HG02870 (cell line): Measurements from ENCODE around the gene CRYBA2.

Experiments used
- ATAC-seq: cut with Tn5 transposase; IDR thresholded peaks from one replicate; pipeline ENCODE4 v1.9.1; 2021; ENCODE audit warnings: mild to moderate bottlenecking, moderate library complexity; ENCODE audit not compliant: unreplicated experiment

Gene CRYBA2

GRCh38 chr2:219023045-219023605, 29.9 kb upstream of the CRYBA2 start:
- no peak for ATAC-seq

DNA sequence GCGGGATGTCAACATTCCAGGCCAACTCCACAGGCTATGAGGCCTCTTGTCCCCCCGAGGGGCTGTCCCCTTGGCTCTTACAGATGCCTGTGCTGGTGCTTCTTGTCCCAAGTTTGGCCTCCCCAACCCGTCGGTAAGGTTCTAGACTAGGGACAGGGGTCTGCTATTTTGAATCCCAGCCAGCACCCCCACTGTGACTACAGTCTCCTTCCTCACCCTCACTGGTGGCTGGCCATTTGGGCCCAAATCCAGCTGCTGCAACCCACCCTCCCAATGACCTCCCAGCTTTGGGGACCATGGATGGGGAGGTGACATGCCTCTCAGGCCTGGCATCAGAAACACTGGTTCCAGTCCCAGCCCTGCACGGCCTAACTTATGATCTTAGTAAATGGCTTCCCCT, 29.4 kb upstream of the CRYBA2 start:
- ATAC-seq: no peak

GRCh38 chr2:219022041-219022440, 28.8 kb upstream of the CRYBA2 start:
- no peak for ATAC-seq

- no peak for ATAC-seq
These were observed 28.4 kb upstream of the CRYBA2 start for GRCh38 chr2:219021591-219021990.

DNA sequence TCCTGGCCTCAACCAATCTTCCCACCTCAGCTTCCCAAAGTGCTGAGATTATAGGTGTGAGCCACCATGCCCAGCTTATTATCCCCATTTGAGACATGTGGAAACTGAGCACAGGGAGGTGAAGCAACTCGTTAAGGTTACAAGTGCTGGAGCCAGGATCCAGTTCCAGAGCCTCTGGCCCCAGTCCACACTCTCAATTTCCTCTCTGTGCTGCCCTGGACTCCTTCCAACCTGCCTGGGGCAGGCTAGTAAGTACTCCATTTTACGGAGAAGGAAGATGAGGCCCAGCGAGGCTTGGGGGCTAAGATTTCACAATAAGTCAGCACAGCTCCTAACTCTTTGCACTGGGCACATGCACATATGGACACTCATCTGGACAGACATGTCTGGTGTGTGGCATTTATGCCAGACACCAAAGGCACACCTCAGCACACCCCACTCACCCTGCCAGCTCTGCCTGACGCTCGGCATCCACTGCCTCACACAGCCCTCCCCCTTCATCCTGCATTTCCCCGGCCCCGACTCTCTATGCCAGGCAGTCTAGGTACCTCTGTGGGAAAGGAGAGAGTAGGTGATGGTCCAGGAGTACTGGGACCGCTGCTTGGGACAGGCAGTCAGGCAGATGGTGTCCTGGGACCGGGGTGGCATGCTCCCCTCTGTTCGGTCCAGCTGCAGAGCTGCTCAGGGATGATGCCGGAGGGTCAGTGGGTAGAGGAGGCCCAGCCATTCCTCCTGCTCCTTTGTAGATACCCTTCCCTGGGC, 27.6 kb upstream of the CRYBA2 start:
- no peak for ATAC-seq

DNA sequence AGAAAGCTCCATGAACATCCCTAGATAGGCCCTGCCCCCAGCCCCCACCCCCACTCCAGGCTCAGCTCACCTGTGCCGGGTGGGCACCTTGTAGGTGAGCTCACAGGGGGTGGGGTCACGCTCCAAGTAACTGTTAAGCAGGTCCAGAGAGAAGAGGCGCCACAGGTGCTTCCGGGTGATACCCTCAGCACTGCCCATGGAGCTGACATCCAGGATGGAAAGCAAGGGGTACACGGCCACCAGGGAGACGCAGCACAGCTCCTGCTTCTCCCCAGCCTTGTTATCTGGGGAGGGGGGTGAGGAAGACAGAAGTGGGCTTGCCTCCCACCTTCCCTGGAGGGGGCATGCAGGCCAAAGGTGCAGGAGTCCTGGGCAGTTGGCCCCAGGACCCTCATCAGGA, 26.2 kb upstream of the CRYBA2 start:
- ATAC-seq: no peak

DNA sequence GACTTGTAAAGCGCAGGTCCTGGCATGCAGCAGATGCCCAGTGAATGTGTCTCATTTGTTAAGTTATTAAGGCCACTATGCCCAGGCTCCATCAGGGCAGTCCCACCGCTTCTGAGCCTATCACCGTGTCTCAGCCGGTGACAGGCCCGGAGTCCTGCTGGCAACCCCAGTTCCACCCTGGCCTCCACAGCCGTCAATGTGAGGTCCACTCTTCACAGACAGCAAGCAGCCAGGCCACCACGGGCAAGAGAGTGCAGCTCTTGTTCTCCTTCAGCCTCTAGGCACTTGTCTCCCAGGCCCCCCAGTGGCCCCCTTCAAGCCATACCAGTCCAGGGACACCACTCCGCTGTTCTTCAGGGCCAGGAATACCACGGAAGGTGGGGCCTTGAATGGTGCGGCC, 25.5 kb upstream of the CRYBA2 start:
- no peak for ATAC-seq

DNA sequence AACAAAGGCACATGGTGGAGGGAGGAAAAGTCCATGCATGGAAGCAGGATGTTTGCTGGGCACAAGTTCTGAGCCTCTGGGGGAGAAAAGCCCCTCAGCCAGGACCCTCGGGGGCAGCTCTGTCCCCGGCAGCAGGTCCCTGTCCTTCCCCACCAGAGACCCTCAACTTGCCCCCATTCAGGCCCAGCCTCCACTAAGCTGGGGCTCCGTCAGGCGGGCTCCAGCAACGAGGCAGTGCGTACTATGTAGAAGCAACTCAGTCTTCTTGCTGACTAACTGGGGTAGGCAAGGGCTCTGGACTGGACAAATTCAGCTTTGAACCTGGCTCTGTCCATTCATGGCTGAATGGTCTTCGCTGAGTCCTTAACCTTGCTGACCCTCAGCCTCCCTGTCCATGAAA, 25.1 kb upstream of the CRYBA2 start:
- ATAC-seq: no peak

GRCh38 chr2:219017201-219017931, 24.1 kb upstream of the CRYBA2 start:
- no peak for ATAC-seq

DNA sequence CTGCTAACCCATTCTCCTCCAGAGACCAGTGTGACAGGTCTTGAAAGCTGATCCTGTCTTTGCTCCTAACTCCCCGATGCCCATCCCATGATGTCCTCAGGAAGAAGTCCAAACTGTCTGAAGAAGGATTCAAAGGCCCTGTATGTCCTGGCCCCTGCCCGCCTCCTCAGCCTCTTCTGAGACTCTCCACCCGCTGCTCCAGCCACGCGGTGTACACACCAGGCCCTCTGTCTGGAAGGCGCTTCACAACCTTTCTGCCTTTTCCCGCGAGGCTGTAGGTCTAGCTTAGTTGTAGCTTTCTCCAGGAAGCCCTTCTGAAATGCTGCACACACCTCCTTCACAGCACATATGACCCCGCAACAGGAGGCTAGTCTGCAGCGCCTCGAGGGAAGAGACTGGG, 23.5 kb upstream of the CRYBA2 start:
- ATAC-seq: no peak

- ATAC-seq: no peak
These were observed 17.7 kb upstream of the CRYBA2 start for GRCh38 chr2:219010873-219011272.

DNA sequence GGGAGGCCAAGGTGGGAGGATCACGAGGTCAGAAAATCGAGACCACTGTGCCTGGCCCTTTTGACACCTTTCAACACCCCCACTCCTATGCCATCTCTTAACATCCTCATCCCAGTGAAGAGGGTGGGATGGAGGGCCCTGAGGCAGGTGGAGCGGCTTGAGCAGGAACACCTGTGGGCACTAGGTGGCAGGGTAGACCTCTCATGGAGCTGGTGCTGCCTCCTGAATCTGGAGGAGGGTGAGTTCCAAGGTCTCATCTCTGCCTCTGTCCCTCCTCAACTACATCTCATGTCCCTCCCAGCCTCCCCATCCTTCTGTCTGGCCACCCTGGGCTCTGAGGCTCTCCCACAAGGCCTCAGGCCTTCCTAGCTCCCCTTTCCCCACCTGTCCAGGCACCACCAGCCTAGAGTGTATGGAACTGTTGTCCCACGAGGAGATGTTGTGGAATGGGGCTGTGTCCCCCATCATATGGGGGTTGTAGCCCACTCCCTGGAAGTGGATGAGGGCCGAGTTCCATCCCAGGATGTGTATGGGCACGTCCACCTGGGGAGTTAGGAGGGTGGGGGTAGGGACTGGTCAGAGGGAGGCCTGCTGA, 17.0 kb upstream of the CRYBA2 start:
- ATAC-seq: no peak

DNA sequence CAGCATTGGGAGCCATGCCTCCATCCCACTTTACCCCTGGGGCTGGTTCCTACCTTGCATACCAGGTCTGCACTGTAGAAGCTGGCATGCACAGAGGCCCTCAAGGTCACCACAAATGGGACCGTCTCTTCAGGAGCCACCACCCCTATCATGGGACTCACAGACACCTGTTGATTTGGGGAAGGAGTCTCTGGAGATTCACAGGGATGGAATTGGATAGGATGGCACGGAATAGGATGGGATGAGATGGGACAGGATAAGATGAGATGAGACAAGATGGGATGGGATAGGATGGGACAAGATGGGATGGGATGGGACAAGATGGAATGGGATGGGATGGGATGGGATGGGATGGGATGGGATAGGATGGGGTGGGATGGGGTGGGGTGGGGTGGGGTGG, 16.1 kb upstream of the CRYBA2 start:
- ATAC-seq: no peak

DNA sequence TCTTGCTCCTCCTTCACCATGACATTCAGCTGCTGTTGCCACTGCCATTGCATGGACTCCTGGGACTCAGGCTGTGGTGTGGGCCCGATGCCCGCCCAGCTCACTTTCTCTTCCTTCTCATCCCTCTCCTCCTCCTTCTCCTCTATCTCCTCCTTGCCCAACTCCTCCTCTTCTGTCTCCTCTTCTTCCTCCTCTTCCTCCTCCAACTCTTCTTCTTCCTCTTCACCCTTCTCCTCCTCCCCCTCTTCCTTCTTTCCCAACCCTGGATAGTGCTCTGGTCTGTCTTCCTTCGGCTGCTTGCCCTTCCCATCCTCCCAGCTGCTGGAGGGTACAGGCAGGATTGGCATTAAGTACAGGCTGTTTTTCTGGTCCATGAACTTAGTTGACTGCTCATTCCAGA, 10.8 kb upstream of the CRYBA2 start:
- ATAC-seq: no peak

GRCh38 chr2:219003267-219003634, 10.0 kb upstream of the CRYBA2 start:
- no peak for ATAC-seq

DNA sequence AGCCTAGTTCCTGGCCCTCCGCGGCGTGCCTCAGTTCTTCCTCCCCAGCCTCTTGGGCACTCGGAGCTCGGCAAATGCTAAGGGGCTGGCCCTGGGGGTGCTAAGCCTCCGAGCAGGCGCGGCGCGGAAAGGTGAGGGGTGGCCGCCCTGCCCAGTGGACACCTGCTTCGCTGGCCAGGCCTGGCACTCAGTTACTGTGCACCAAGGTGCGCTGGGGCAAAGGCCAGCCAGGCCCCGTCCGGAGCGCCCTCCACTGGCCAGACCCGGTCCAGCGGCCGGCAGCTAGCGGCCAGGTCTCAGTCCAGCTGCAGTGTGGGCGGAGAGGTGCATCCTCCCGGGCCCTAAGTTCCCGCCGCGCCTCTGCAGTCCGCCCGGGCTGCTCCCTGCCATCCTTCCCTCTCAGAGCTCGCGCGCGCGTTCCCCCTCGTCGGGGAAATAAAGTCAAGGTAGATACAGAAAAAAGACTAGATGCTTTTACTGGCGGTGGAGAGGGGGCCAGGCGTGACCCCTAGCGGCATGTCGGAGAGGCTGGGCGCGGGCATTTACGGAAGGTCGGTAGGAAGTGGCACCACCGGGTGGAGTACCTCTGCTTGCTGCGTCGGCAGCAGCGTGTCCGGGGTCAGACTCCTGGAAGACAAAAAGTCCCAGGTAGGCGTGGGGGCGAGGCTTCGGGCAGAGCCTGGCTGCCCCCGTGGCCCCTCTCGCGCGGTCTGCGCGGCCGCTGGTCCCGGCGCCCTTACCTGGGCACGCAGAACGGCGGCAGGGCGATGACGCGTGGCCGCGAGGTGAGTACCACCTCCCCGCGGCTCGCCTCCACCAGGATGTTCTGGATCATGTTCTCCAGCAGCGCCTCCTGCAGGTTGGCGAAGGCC, 9.4 kb upstream of the CRYBA2 start:
- no peak for ATAC-seq

- no peak for ATAC-seq
These were observed 8.6 kb upstream of the CRYBA2 start for GRCh38 chr2:219001577-219002394.

- no peak for ATAC-seq
These were observed 7.9 kb upstream of the CRYBA2 start for GRCh38 chr2:219001100-219001576.

GRCh38 chr2:219000569-219000960, 7.3 kb upstream of the CRYBA2 start:
- no peak for ATAC-seq
